HCT116 (cell line): ENCODE measurements around the gene HRH4. TPM values are rescaled to one million over a fixed set of nuclear protein-coding genes. Genes with fewer than 3 reads are reported as not detected.

Source experiments
- ATAC-seq: fragments of 200-7000 bp; cut with Tn5 transposase; 2 replicates; pipeline ENCODE4 v1.9.1; 2020; ENCODE audit warnings: mild to moderate bottlenecking, moderate library complexity
- BruUV-seq: library from RNA; stranded (reverse); fragments of 400-500 nt; replicated peaks from 2 replicates; lab custom pipeline; 2021; lab: Mats Ljungman, UMichigan
- CTCF ChIA-PET: fragments of 300-600 bp; sonication (Branson Sonifier 250); formaldehyde crosslinking; loops from one replicate; lab custom pipeline; 2021; ENCODE audit warnings: antibody characterized with exemption; lab: Charles Lee
- POLR2A ChIA-PET: fragments of 300-600, 350-600 bp; sonication (Branson Sonifier 250); formaldehyde crosslinking; loops from one replicate; lab custom pipeline; 2021; ENCODE audit warnings: antibody characterized with exemption; lab: Charles Lee
- RAD21 ChIA-PET, 2 experiments: fragments of 300-600 bp; sonication (Branson Sonifier 250); formaldehyde crosslinking; loops; one replicate each; lab custom pipeline; 2023; ENCODE audit warnings: low total read pairs in 2 of 2; ENCODE audit not compliant: uncharacterized antibody in 2 of 2, unreplicated experiment in 2 of 2, low non-redundant PET in 1 of 2; lab: Charles Lee
- DNase-seq: peaks from one replicate; pipeline ENCODE4 v3.0.0-alpha.2; 2010; ENCODE audit warnings: low read depth, low spot score
- H2AFZ ChIP-seq: fragments of 200-600 bp; shearing (Covaris generic), sonication (generic); 2 replicates; pipeline ENCODE4 v1.6.1; 2017; ENCODE audit warnings: low read depth, mixed run types, mixed read lengths, antibody characterized with exemption, low read length; ENCODE audit not compliant: poor library complexity, severe bottlenecking
- H3K27ac ChIP-seq: 2 replicates; pipeline ENCODE4 v1.5.1; 2012; ENCODE audit warnings: low read depth, low read length
- H3K27me3 ChIP-seq: fragments of 200-600 bp; sonication (generic); 2 replicates; pipeline ENCODE4 v1.6.1; 2016; ENCODE audit warnings: mixed run types, low read length, mixed read lengths; ENCODE audit not compliant: insufficient read depth
- H3K36me3 ChIP-seq, 2 experiments: fragments of 200-500 bp in 1 of 2; fragments of 200-600 bp in 1 of 2; sonication (Bioruptor generic) in 1 of 2; sonication (generic) in 1 of 2; 2 replicates each; pipeline versions ENCODE4 v1.5.1 to v1.6.1; 2014 to 2016; ENCODE audit warnings: low read length in 2 of 2, inconsistent platforms in 1 of 2, mixed read lengths in 1 of 2, mixed run types in 1 of 2; ENCODE audit not compliant: insufficient read depth in 2 of 2, control insufficient read depth in 1 of 2
- H3K4me1 ChIP-seq, 2 experiments: fragments of 200-600 bp in 1 of 2; sonication (generic) in 1 of 2; 2 replicates each; pipeline versions ENCODE4 v1.5.1 to v1.6.1; 2012 to 2017; ENCODE audit warnings: low read length in 2 of 2, inconsistent platforms in 1 of 2, mild to moderate bottlenecking in 1 of 2, mixed read lengths in 1 of 2, mixed run types in 1 of 2, moderate library complexity in 1 of 2; ENCODE audit not compliant: insufficient read depth in 2 of 2, control insufficient read depth in 1 of 2
- H3K4me2 ChIP-seq: fragments of 200-600 bp; sonication (generic); 2 replicates; pipeline ENCODE4 v1.6.1; 2017; ENCODE audit warnings: mixed run types, low read length, mixed read lengths
- H3K4me3 ChIP-seq, 2 experiments: fragments of 200-600 bp in 1 of 2; sonication (generic) in 1 of 2; replicated peaks in 1 of 2; 2 replicates each; pipeline ENCODE4 v1.5.1; 2011 to 2016; ENCODE audit warnings: low read length in 2 of 2, control low read depth in 1 of 2, low read depth in 1 of 2, mild to moderate bottlenecking in 1 of 2, mixed read lengths in 1 of 2, mixed run types in 1 of 2
- H3K79me2 ChIP-seq: fragments of 200-600 bp; sonication (generic); 2 replicates; pipeline ENCODE4 v1.6.1; 2017; ENCODE audit warnings: mild to moderate bottlenecking, mixed run types, low read length, moderate library complexity, mixed read lengths; ENCODE audit not compliant: insufficient read depth
- H3K9ac ChIP-seq: fragments of 200-600 bp; sonication (generic); 2 replicates; pipeline ENCODE4 v1.6.1; 2016; ENCODE audit warnings: low read length, mixed read lengths
- H3K9me2 ChIP-seq: fragments of 200-600 bp; sonication (generic), shearing (Covaris generic); 2 replicates; pipeline ENCODE4 v1.6.1; 2017; ENCODE audit warnings: mixed run types, mild to moderate bottlenecking, moderate library complexity; ENCODE audit not compliant: insufficient read depth
- H3K9me3 ChIP-seq, 2 experiments: fragments of 200-500 bp in 1 of 2; fragments of 200-600 bp in 1 of 2; sonication (Bioruptor generic) in 1 of 2; sonication (generic) in 1 of 2; 2 replicates each; pipeline ENCODE4 v1.6.1; 2014 to 2017; ENCODE audit warnings: low read length in 2 of 2, mixed read lengths in 2 of 2, inconsistent platforms in 1 of 2, low read depth in 1 of 2, mild to moderate bottlenecking in 1 of 2, mixed run types in 1 of 2, moderate library complexity in 1 of 2; ENCODE audit not compliant: control insufficient read depth in 1 of 2, insufficient read depth in 1 of 2
- H4K20me1 ChIP-seq: fragments of 200-600 bp; sonication (generic), shearing (Covaris generic); 2 replicates; pipeline ENCODE4 v1.6.1; 2017; ENCODE audit warnings: mixed run types, mild to moderate bottlenecking, moderate library complexity; ENCODE audit not compliant: insufficient read depth
- ATF3 ChIP-seq: IDR thresholded peaks from 2 replicates; pipeline ENCODE4 v1.6.1; 2012
- EGR1 ChIP-seq: IDR thresholded peaks from 2 replicates; pipeline ENCODE4 v1.6.1; 2012; ENCODE audit warnings: low read depth
- FOSL1 ChIP-seq: IDR thresholded peaks from 2 replicates; pipeline ENCODE4 v1.6.1; 2012; ENCODE audit warnings: low read depth
- MAX ChIP-seq: IDR thresholded peaks from 2 replicates; pipeline ENCODE4 v1.6.1; 2012
- RAD21 ChIP-seq: IDR thresholded peaks from 2 replicates; pipeline ENCODE4 v1.6.1; 2012; ENCODE audit warnings: low read depth, mild to moderate bottlenecking
- REST ChIP-seq: IDR thresholded peaks from 2 replicates; pipeline ENCODE4 v1.6.1; 2012; ENCODE audit warnings: low read depth
- SIN3A ChIP-seq: IDR thresholded peaks from 2 replicates; pipeline ENCODE4 v1.6.1; 2012; ENCODE audit warnings: low read depth
- SP1 ChIP-seq: IDR thresholded peaks from 2 replicates; pipeline ENCODE4 v1.6.1; 2012; ENCODE audit warnings: low read depth
- SRF ChIP-seq: IDR thresholded peaks from 2 replicates; pipeline ENCODE4 v1.6.1; 2012; ENCODE audit warnings: low read depth
- ZBTB33 ChIP-seq: IDR thresholded peaks from 2 replicates; pipeline ENCODE4 v1.6.1; 2011; ENCODE audit warnings: mild to moderate bottlenecking, low read length, moderate library complexity; ENCODE audit not compliant: insufficient replicate concordance; ENCODE audit errors: extremely low read depth
- ZNF274 ChIP-seq: fragments of 200-500 bp; sonication (Bioruptor generic); IDR thresholded peaks from 2 replicates; pipeline ENCODE4 v1.6.1; 2014; ENCODE audit warnings: mild to moderate bottlenecking, low read depth, low read length, inconsistent platforms
- intact Hi-C: fragments of 100-400 bp; cut with micrococcal nuclease; formaldehyde crosslinking; loops from 2 replicates; pipeline ENCODE4 v1.10.0; 2022
- total RNA-seq: library from RNA; stranded (reverse); gene quantifications from one replicate; pipeline ENCODE4 v1.2.1, GENCODE V29; 2021; ENCODE audit not compliant: unreplicated experiment

The HRH4 gene
- total RNA-seq, 1 experiment from 2014 or later: not detected

- BruUV-seq: no TSS peak
- Histone ChIP-seq H3K79me2 (no peaks in the 10 kb centered on the region), H3K4me2 (no peak overlapping the region), H4K20me1 (no peaks in the 10 kb centered on the region), H2AFZ (no peak overlapping the region), H3K4me1 (peaks cover 0 to 4% of the 10 kb centered on the region in 2 experiments; a peak in 1 of 4 replicates), H3K9me2 (no peaks in the 10 kb centered on the region), H3K9me3 (no peaks in the 10 kb centered on the region), H3K4me3 (no peak overlapping the region), H3K27me3 (no peaks in the 10 kb centered on the region), H3K9ac (no peak overlapping the region), H3K36me3 (no peaks in the 10 kb centered on the region), H3K27ac (no peak overlapping the region)
- ChIA-PET CTCF (no interaction called here), RAD21 (no interaction called here), POLR2A (no interaction called here)
- intact Hi-C loops: no loop called here
- no peak for DNase-seq
- TF ChIP-seq MAX: no peak
- no peak for TF ChIP-seq SIN3A
- TF ChIP-seq EGR1: no peak
- no peak for TF ChIP-seq ZBTB33
- TF ChIP-seq SRF: no peak
- TF ChIP-seq FOSL1: no peak
- no peak for TF ChIP-seq REST
- no peak for TF ChIP-seq ATF3
- no peak for TF ChIP-seq RAD21
- no peak for TF ChIP-seq ZNF274
- no peak for TF ChIP-seq SP1
- no peak for ATAC-seq
Measured at GRCh38 chr18:24518596-24518995, 58.2 kb downstream of the HRH4 start.

Other genes with a start within 250 kb of the HRH4 start
- 18.9 TPM for gene OSBPL1A, start 62.8 kb upstream of the HRH4 start, total RNA-seq
- gene IMPACT, start 34.0 kb upstream of the HRH4 start, total RNA-seq: 46.4 TPM